ENCODE data around the gene SMG6. TPM values are rescaled to one million over a fixed set of nuclear protein-coding genes. Genes with fewer than 3 reads are reported as not detected.

SMG6 gene
- polyA plus RNA-seq, 1 of the 3 experiments (the other 2 are of a cell fraction): 15.7 TPM

- POLR2A ChIA-PET: no interaction called here
- H3K9ac ChIP-seq: no peak overlapping the region
- H3K4me2 ChIP-seq: no peak overlapping the region
- WGBS (ENCODE audit: low lambda C conversion rate): 96% methylated on average over 17 of the region's 29 CpGs
- H4K20me1 ChIP-seq (ENCODE audit: insufficient read depth): no peaks in the 10 kb centered on the region
- H2AFZ ChIP-seq (ENCODE audit: low read depth): no peak overlapping the region
- TF ChIP-seq SIN3A (IDR thresholded peaks at IDR 0.05; ENCODE audit: borderline replicate concordance, low read depth, low read length) (no peak), RAD21 (IDR thresholded peaks at IDR 0.05; ENCODE audit: low read length) (no peak), MAX (IDR thresholded peaks at IDR 0.05; ENCODE audit: low read depth) (no peak), YY1 (IDR thresholded peaks at IDR 0.05; ENCODE audit: low read depth) (no peak), USF1 (IDR thresholded peaks at IDR 0.05; ENCODE audit: borderline replicate concordance, low read depth) (no peak), NRF1 (IDR thresholded peaks at IDR 0.05; ENCODE audit: low read depth, low read length) (no peak), REST (IDR thresholded peaks at IDR 0.05; ENCODE audit: low read depth, low read length) (no peak), POLR2AphosphoS5 (IDR thresholded peaks at IDR 0.05; ENCODE audit: low read depth, low read length) (no peak), FOXM1 (IDR thresholded peaks at IDR 0.05; ENCODE audit: low read depth) (no peak), MEF2A (IDR thresholded peaks at IDR 0.05; ENCODE audit: borderline replicate concordance, low read depth) (no peak)
- no peak overlapping the region for H3K27ac ChIP-seq (ENCODE audit: low read depth in 2 of 2, low read length in 1 of 2)
- H3K9me3 ChIP-seq: no peaks in the 10 kb centered on the region
- CTCF ChIA-PET: no interaction called here
- H3K4me3 ChIP-seq (ENCODE audit: low read depth in 2 of 2, low read length in 1 of 2): no peak overlapping the region
- H3K36me3 ChIP-seq (replicated peaks in 1 of 2; ENCODE audit: control insufficient read depth in 1 of 2, insufficient read depth in 2 of 2, low read length in 1 of 2): peaks cover 0 to 21% of the 10 kb centered on the region in 2 experiments
- H3K9me2 ChIP-seq: no peaks in the 10 kb centered on the region
- peaks cover 4 to 6% of the 10 kb centered on the region in 2 experiments; a peak in 2 of 4 replicates for H3K4me1 ChIP-seq (ENCODE audit: control insufficient read depth in 1 of 2, insufficient read depth in 2 of 2, low read depth in 1 of 2, low read length in 1 of 2)
- H3F3A ChIP-seq (replicated peaks; ENCODE audit: insufficient read depth): no peaks in the 10 kb centered on the region
- peaks cover 21% of the 10 kb centered on the region for H3K79me2 ChIP-seq (ENCODE audit: insufficient read depth)
- DNase-seq: no peak
- H3K27me3 ChIP-seq (ENCODE audit: insufficient read depth): no peaks in the 10 kb centered on the region
Observed at GRCh38 chr17:2035541-2036488, 267.8 kb downstream of the SMG6 start.
